KOPT-K1 (cell line): ENCODE measurements around the gene DNAJC7.

Source experiments
- H3K27ac ChIP-seq: fragments of 200-600 bp; sonication (generic); 2 replicates; pipeline ENCODE4 v1.5.1; 2016; ENCODE audit warnings: antibody characterized with exemption, mild to moderate bottlenecking, low read depth, low read length; ENCODE audit not compliant: poor library complexity, severe bottlenecking
- H3K36me3 ChIP-seq: fragments of 200-600 bp; sonication (generic); 2 replicates; pipeline ENCODE4 v1.5.1; 2017; ENCODE audit warnings: antibody characterized with exemption, mild to moderate bottlenecking, low read length, moderate library complexity; ENCODE audit not compliant: insufficient read depth
- H3K9me3 ChIP-seq: fragments of 200-600 bp; sonication (generic); 2 replicates; pipeline ENCODE4 v1.5.1; 2017; ENCODE audit warnings: antibody characterized with exemption, low read length, mild to moderate bottlenecking; ENCODE audit not compliant: insufficient read depth, poor library complexity, severe bottlenecking

DNAJC7 gene

GRCh38 chr17:41982026-41982760, 35.0 kb downstream of the DNAJC7 start:
- Histone ChIP-seq H3K27ac (no peak overlapping the region), H3K36me3 (peaks cover 97% of the 10 kb centered on the region), H3K9me3 (no peaks in the 10 kb centered on the region)

- no peak overlapping the region for H3K27ac ChIP-seq
- peaks cover 97% of the 10 kb centered on the region for H3K36me3 ChIP-seq
- H3K9me3 ChIP-seq: no peaks in the 10 kb centered on the region
These were observed 39.2 kb downstream of the DNAJC7 start for GRCh38 chr17:41977991-41978390.

- H3K27ac ChIP-seq: no peak overlapping the region
- H3K9me3 ChIP-seq: no peaks in the 10 kb centered on the region
- peaks cover 97% of the 10 kb centered on the region for H3K36me3 ChIP-seq
These were observed 41.0 kb downstream of the DNAJC7 start for GRCh38 chr17:41976142-41976768.

GRCh38 chr17:41975099-41976083, 41.8 kb downstream of the DNAJC7 start:
- peaks cover 96% of the 10 kb centered on the region for H3K36me3 ChIP-seq
- H3K9me3 ChIP-seq: no peaks in the 10 kb centered on the region
- H3K27ac ChIP-seq: no peak overlapping the region

- peaks cover 95% of the 10 kb centered on the region for H3K36me3 ChIP-seq
These were observed 42.6 kb downstream of the DNAJC7 start for GRCh38 chr17:41974658-41975057.

GRCh38 chr17:41974031-41974430, 43.2 kb downstream of the DNAJC7 start:
- Histone ChIP-seq H3K27ac (no peak overlapping the region), H3K36me3 (peaks cover 97% of the 10 kb centered on the region), H3K9me3 (no peaks in the 10 kb centered on the region)

More at GRCh38 chr17:41974658-41975057, 42.6 kb downstream of the DNAJC7 start:
- no peaks in the 10 kb centered on the region for H3K9me3 ChIP-seq
- no peak overlapping the region for H3K27ac ChIP-seq

- Histone ChIP-seq H3K36me3 (peaks cover 98% of the 10 kb centered on the region), H3K9me3 (no peaks in the 10 kb centered on the region), H3K27ac (no peak overlapping the region)
These were observed 43.8 kb downstream of the DNAJC7 start for GRCh38 chr17:41973408-41973811.

- Histone ChIP-seq H3K27ac (no peak overlapping the region), H3K36me3 (peaks cover 98% of the 10 kb centered on the region), H3K9me3 (no peaks in the 10 kb centered on the region)
These were observed 44.5 kb downstream of the DNAJC7 start for GRCh38 chr17:41972571-41973407.

GRCh38 chr17:41971721-41972523, 45.3 kb downstream of the DNAJC7 start:
- H3K36me3 ChIP-seq: peaks cover 91% of the 10 kb centered on the region
- no peaks in the 10 kb centered on the region for H3K9me3 ChIP-seq
- no peak overlapping the region for H3K27ac ChIP-seq

- H3K36me3 ChIP-seq: peaks cover 81% of the 10 kb centered on the region
- H3K27ac ChIP-seq: no peak overlapping the region
- H3K9me3 ChIP-seq: no peaks in the 10 kb centered on the region
These were observed 46.3 kb downstream of the DNAJC7 start for GRCh38 chr17:41970901-41971331.

- H3K27ac ChIP-seq: no peak overlapping the region
- peaks cover 59% of the 10 kb centered on the region for H3K36me3 ChIP-seq
- no peaks in the 10 kb centered on the region for H3K9me3 ChIP-seq
These were observed 48.6 kb downstream of the DNAJC7 start for GRCh38 chr17:41968676-41969075.

GRCh38 chr17:41967921-41968578, 49.2 kb downstream of the DNAJC7 start:
- Histone ChIP-seq H3K36me3 (peaks cover 52% of the 10 kb centered on the region), H3K27ac (peak overlapping the region; percentile 78)

GRCh38 chr17:41967141-41967920, 49.9 kb downstream of the DNAJC7 start:
- Histone ChIP-seq H3K36me3 (peaks cover 45% of the 10 kb centered on the region), H3K27ac (peak overlapping the region; percentile 78), H3K9me3 (no peaks in the 10 kb centered on the region)

More at GRCh38 chr17:41967921-41968578, 49.2 kb downstream of the DNAJC7 start:
- H3K9me3 ChIP-seq: no peaks in the 10 kb centered on the region
